Endothelial cell of umbilical vein (primary cell): ENCODE measurements around the gene EXOSC5.

Source experiments
- EZH2 ChIP-seq: IDR thresholded peaks from 2 replicates; pipeline ENCODE4 v1.6.1; 2012; ENCODE audit warnings: borderline replicate concordance, low read depth, mild to moderate bottlenecking, moderate library complexity, low read length, inconsistent platforms; ENCODE audit not compliant: severe bottlenecking
- JUN ChIP-seq: IDR thresholded peaks from 2 replicates; pipeline ENCODE4 v1.6.1; 2011; ENCODE audit warnings: borderline replicate concordance, low read depth; ENCODE audit not compliant: insufficient read length, insufficient read depth
- MYC ChIP-seq: IDR thresholded peaks from one replicate; pipeline ENCODE4 v1.6.1; 2011; ENCODE audit warnings: mild to moderate bottlenecking, low read depth, low read length
- POLR2A ChIP-seq: IDR thresholded peaks from 2 replicates; pipeline ENCODE4 v1.6.1; 2012; ENCODE audit warnings: low read depth, mild to moderate bottlenecking, control low read depth, low read length
- POLR2AphosphoS5 ChIP-seq: IDR thresholded peaks from 2 replicates; pipeline ENCODE4 v1.6.1; 2012; ENCODE audit warnings: low read depth, mild to moderate bottlenecking, control low read depth, low read length, moderate library complexity; ENCODE audit not compliant: insufficient read depth
- TF ChIP-seq, protein P1 (sequence below), 2 donors: IDR thresholded peaks; 1 replicate in 1 of 2; 2 replicates in 1 of 2; pipeline ENCODE4 v1.5.1; 2011; ENCODE audit warnings: low read length in 2 of 2, mild to moderate bottlenecking in 2 of 2, moderate library complexity in 2 of 2, control low read depth in 1 of 2, inconsistent platforms in 1 of 2, low read depth in 1 of 2; ENCODE audit not compliant: insufficient read depth in 1 of 2; ENCODE audit errors: extremely low read depth in 1 of 2
- TF ChIP-seq, protein P2 (sequence below): IDR thresholded peaks from 2 replicates; pipeline ENCODE4 v1.6.1; 2011; ENCODE audit not compliant: insufficient read depth, insufficient read length

- TF ChIP-seq POLR2A (no peak), POLR2AphosphoS5 (no peak), EZH2 (no peak), JUN (no peak), MYC (no peak)
- TF ChIP-seq, protein P1, sequence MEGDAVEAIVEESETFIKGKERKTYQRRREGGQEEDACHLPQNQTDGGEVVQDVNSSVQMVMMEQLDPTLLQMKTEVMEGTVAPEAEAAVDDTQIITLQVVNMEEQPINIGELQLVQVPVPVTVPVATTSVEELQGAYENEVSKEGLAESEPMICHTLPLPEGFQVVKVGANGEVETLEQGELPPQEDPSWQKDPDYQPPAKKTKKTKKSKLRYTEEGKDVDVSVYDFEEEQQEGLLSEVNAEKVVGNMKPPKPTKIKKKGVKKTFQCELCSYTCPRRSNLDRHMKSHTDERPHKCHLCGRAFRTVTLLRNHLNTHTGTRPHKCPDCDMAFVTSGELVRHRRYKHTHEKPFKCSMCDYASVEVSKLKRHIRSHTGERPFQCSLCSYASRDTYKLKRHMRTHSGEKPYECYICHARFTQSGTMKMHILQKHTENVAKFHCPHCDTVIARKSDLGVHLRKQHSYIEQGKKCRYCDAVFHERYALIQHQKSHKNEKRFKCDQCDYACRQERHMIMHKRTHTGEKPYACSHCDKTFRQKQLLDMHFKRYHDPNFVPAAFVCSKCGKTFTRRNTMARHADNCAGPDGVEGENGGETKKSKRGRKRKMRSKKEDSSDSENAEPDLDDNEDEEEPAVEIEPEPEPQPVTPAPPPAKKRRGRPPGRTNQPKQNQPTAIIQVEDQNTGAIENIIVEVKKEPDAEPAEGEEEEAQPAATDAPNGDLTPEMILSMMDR (IDR thresholded peaks at IDR 0.05; ENCODE audit: extremely low read depth in 1 of 2, insufficient read depth in 1 of 2, low read depth in 1 of 2, low read length in 2 of 2), result no peak
- TF ChIP-seq, protein P2, sequence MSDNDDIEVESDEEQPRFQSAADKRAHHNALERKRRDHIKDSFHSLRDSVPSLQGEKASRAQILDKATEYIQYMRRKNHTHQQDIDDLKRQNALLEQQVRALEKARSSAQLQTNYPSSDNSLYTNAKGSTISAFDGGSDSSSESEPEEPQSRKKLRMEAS, result no peak
Measured at GRCh38 chr19:41422955-41423354, 25.8 kb upstream of the EXOSC5 start.
